Gastrocnemius medialis (tissue), 4 donors: ENCODE measurements around the gene STOX2.

Source experiments
- CTCF ChIP-seq, 5 experiments: fragments of 450-650 bp in 3 of 5; fragments of 200-600 bp in 2 of 5; sonication (generic) in 2 of 5; IDR thresholded peaks in 4 of 5; conservative IDR thresholded peaks in 1 of 5; 1 replicate in 4 of 5; 2 replicates in 1 of 5; pipeline ENCODE4 v1.5.1; 2016 to 2019; ENCODE audit warnings: antibody characterized with exemption in 5 of 5, mild to moderate bottlenecking in 3 of 5, moderate library complexity in 3 of 5
- POLR2A ChIP-seq, 2 donors: fragments of 450-650 bp; IDR thresholded peaks; one replicate each; pipeline ENCODE4 v1.6.1; 2017; ENCODE audit warnings: antibody characterized with exemption in 2 of 2, mild to moderate bottlenecking in 2 of 2, moderate library complexity in 2 of 2

- TF ChIP-seq CTCF (IDR thresholded peaks at IDR 0.05 in 4 of 5, conservative IDR thresholded peaks at IDR 0.05 in 1 of 5) = no peak
- no peak for TF ChIP-seq POLR2A (IDR thresholded peaks at IDR 0.05)
These were observed 79.5 kb downstream of the STOX2 start for GRCh38 chr4:183984566-183984965.
